Keratinocyte (primary cell): ENCODE results near the gene MYO1H. TPM values are rescaled to one million over a fixed set of nuclear protein-coding genes. Genes with fewer than 3 reads are reported as not detected.

Experiments used
- DNase-seq: peaks from one replicate; pipeline ENCODE4 v3.0.0-alpha.2; 2011; ENCODE audit warnings: low read depth, missing footprints, low spot score
- FAIRE-seq: peaks from 2 replicates; lab custom pipeline; 2011; peaks lifted over from hg19 to GRCh38; lab: Jason Lieb, UNC
- H2AFZ ChIP-seq: 2 replicates; pipeline ENCODE4 v1.6.0; 2012; ENCODE audit warnings: low read length, control low read depth, inconsistent platforms; ENCODE audit not compliant: control insufficient read depth
- H3K27ac ChIP-seq: 2 replicates; pipeline ENCODE4 v1.5.1; 2011; ENCODE audit warnings: low read length; ENCODE audit not compliant: control insufficient read depth, insufficient read depth
- H3K27me3 ChIP-seq: 3 replicates; pipeline ENCODE4 v1.6.0; 2011; ENCODE audit warnings: low read length; ENCODE audit not compliant: control insufficient read depth, insufficient read depth; ENCODE audit errors: extremely low read depth
- H3K36me3 ChIP-seq, 2 experiments: 2 replicates in 1 of 2; 3 replicates in 1 of 2; pipeline ENCODE4 v1.5.1; 2011; ENCODE audit warnings: low read length in 2 of 2, mild to moderate bottlenecking in 1 of 2; ENCODE audit not compliant: control insufficient read depth in 2 of 2, insufficient read depth in 2 of 2; ENCODE audit errors: extremely low read depth in 1 of 2
- H3K4me1 ChIP-seq: 3 replicates; pipeline ENCODE4 v1.5.1; 2011; ENCODE audit warnings: low read length; ENCODE audit not compliant: control insufficient read depth, insufficient read depth; ENCODE audit errors: extremely low read depth
- H3K4me2 ChIP-seq: 3 replicates; pipeline ENCODE4 v1.6.0; 2011; ENCODE audit warnings: low read depth, low read length; ENCODE audit not compliant: control insufficient read depth, insufficient read depth; ENCODE audit errors: extremely low read depth
- H3K4me3 ChIP-seq, 3 experiments: fragments of 200-600 bp in 1 of 3; sonication (generic) in 1 of 3; 2 replicates in 2 of 3; 3 replicates in 1 of 3; pipeline ENCODE4 v1.5.1; 2011 to 2016; ENCODE audit warnings: low read length in 3 of 3, mild to moderate bottlenecking in 3 of 3, control low read depth in 2 of 3, inconsistent platforms in 1 of 3, low read depth in 1 of 3, mixed read lengths in 1 of 3, mixed run types in 1 of 3, moderate library complexity in 1 of 3; ENCODE audit not compliant: control insufficient read depth in 2 of 3, insufficient read depth in 2 of 3; ENCODE audit errors: extremely low read depth in 1 of 3
- H3K79me2 ChIP-seq: 2 replicates; pipeline ENCODE4 v1.6.0; 2012; ENCODE audit warnings: low read length; ENCODE audit not compliant: control insufficient read depth, insufficient read depth
- H3K9ac ChIP-seq: 3 replicates; pipeline ENCODE4 v1.6.0; 2011; ENCODE audit warnings: low read length; ENCODE audit not compliant: control insufficient read depth, insufficient read depth; ENCODE audit errors: extremely low read depth
- H3K9me1 ChIP-seq: 3 replicates; pipeline ENCODE4 v1.6.0; 2011; ENCODE audit warnings: low read length; ENCODE audit not compliant: control insufficient read depth, insufficient read depth; ENCODE audit errors: extremely low read depth
- H3K9me3 ChIP-seq: 2 replicates; pipeline ENCODE4 v1.5.1; 2012; ENCODE audit warnings: low read depth, low read length; ENCODE audit not compliant: control insufficient read depth
- H4K20me1 ChIP-seq: 3 replicates; pipeline ENCODE4 v1.6.0; 2011; ENCODE audit warnings: low read length; ENCODE audit not compliant: control insufficient read depth, insufficient read depth; ENCODE audit errors: extremely low read depth
- EZH2 ChIP-seq: IDR thresholded peaks from one replicate; pipeline ENCODE4 v1.6.1; 2012; ENCODE audit warnings: inconsistent platforms, mild to moderate bottlenecking, low read length, moderate library complexity
- dilution Hi-C: fragments of 300-500 bp; cut with MboI; formaldehyde crosslinking; loops from one replicate; pipeline ENCODE4 v1.7.0; 2020; ENCODE audit warnings: low sequenced_read_pairs; ENCODE audit not compliant: extremely low pct_ligation_motif_present
- polyA plus RNA-seq, 5 experiments: library from polyadenylated mRNA; depleted of rRNA in 3 of 5; stranded (reverse) in 3 of 5; stranded (forward) in 1 of 5; unstranded in 1 of 5; fragments of >200 nt; gene quantifications; 1 replicate in 1 of 5; 2 replicates in 3 of 5; 3 replicates in 1 of 5; pipeline versions ENCODE4 v1.2.1 to v1.2.3, GENCODE V29; 2011 to 2012; ENCODE audit warnings: missing spikeins in 2 of 5, low read depth in 1 of 5, low replicate concordance in 1 of 5
- TF ChIP-seq, protein P1 (sequence below), 3 experiments: IDR thresholded peaks in 1 of 3; conservative IDR thresholded peaks in 1 of 3; optimal IDR thresholded peaks in 1 of 3; 2 replicates in 2 of 3; 3 replicates in 1 of 3; pipeline versions ENCODE3 to v1.5.1; 2011; ENCODE audit warnings: low read length in 3 of 3, mild to moderate bottlenecking in 3 of 3, moderate library complexity in 2 of 3, control low read depth in 1 of 3, inconsistent platforms in 1 of 3; ENCODE audit not compliant: insufficient read depth in 2 of 3; ENCODE audit errors: extremely low read depth in 1 of 3

Gene MYO1H
- polyA plus RNA-seq, 1 donor (not counting 4 experiments of a cell fraction or from before 2014, with no cell fraction given): not detected

DNA sequence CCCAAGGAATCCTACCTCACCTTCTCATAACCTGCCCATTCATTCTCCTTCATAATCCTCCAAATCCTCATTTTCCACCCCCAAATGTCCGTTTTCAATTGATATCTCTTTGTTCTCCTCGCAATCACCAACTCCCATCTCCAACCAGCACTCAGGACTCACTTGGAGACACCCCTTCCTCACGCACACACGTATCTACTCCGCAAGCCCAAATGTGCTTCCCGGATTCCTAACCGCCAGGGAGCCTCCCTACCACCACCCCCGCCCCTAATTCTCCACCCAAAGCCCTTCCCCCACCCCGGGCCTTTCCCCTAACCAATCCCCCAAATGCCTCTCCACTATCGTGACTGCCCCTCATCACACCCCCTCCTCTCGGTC is 129.1 kb downstream of the MYO1H start:
- DNase-seq (no peak), FAIRE-seq (no peak)
- H3K27ac ChIP-seq: peak overlapping the region; percentile 98
- H3K36me3 ChIP-seq: peaks cover 4 to 14% of the 10 kb centered on the region in 2 experiments
- no peaks in the 10 kb centered on the region for H3K9me1 ChIP-seq
- peak overlapping the region; percentile 94 for H3K9ac ChIP-seq
- peak overlapping the region; percentile 65 for H3K4me2 ChIP-seq
- H2AFZ ChIP-seq: peak overlapping the region; percentile 97
- TF ChIP-seq, protein P1, sequence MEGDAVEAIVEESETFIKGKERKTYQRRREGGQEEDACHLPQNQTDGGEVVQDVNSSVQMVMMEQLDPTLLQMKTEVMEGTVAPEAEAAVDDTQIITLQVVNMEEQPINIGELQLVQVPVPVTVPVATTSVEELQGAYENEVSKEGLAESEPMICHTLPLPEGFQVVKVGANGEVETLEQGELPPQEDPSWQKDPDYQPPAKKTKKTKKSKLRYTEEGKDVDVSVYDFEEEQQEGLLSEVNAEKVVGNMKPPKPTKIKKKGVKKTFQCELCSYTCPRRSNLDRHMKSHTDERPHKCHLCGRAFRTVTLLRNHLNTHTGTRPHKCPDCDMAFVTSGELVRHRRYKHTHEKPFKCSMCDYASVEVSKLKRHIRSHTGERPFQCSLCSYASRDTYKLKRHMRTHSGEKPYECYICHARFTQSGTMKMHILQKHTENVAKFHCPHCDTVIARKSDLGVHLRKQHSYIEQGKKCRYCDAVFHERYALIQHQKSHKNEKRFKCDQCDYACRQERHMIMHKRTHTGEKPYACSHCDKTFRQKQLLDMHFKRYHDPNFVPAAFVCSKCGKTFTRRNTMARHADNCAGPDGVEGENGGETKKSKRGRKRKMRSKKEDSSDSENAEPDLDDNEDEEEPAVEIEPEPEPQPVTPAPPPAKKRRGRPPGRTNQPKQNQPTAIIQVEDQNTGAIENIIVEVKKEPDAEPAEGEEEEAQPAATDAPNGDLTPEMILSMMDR (optimal IDR thresholded peaks at IDR 0.05 in 1 of 3, IDR thresholded peaks at IDR 0.05 in 1 of 3, conservative IDR thresholded peaks at IDR 0.05 in 1 of 3; ENCODE audit: extremely low read depth in 1 of 3, insufficient read depth in 2 of 3, low read length in 3 of 3): no peak
- no peak for TF ChIP-seq EZH2
- H3K4me3 ChIP-seq: peak overlapping the region; percentile 63 to 90 (median 76)
- H3K27me3 ChIP-seq: no peaks in the 10 kb centered on the region
- peaks cover 18% of the 10 kb centered on the region for H3K4me1 ChIP-seq
- peaks cover 77% of the 10 kb centered on the region for H3K79me2 ChIP-seq
- dilution Hi-C loops: no loop called here
- no peaks in the 10 kb centered on the region for H3K9me3 ChIP-seq
- peaks cover 7% of the 10 kb centered on the region for H4K20me1 ChIP-seq

DNA sequence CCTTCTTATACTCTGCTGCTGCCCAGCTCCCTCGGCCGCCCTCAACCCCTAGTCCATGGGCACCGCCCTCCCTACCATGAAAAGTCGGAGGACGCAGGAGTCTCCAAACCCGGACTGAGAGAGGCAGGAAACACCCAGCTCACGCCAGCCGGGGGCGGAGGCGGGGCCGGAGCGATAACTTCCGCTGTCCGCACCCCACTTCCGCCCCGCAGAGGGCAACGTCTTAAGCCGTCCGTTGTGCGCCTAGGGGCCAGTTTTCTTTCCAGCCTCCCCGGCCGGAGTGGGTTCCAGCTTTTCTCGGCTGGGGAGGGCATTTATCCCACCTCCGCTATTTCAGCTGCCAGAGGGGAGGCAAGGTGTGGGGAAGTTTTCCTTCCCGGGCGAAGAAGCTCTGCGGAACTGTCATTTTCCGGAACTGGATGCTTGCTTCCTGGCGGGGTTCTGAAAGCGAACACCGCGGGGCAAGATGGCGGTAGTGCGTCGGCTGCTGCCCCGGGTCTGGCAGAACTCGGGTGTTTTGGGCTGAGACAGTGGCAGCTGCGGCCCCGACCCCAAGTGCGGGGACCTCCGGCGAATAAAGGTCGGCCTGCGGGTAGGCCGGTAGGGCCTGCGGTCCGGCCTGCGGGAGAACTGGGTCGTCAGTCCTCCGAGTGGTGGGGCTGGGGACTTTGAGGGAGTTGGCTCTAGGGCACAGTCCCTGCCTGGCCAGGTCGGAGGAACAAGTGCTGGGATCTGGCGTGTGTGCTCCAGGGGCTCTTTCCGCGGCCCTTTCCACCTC is 129.7 kb downstream of the MYO1H start, which contains the start of the genes KCTD10 and UBE3B:
Gene KCTD10, minus strand, starts transcription at position 116 of the 778 bp plus-strand sequence. Its CDS starts 38 bp downstream, at position 78.
Gene UBE3B, plus strand, starts transcription at position 450 of the 778 bp plus-strand sequence. CDS start 5,918 bp downstream, outside the sequence.
- H3K27ac ChIP-seq: peak within 1 kb of the TSS; percentile 98
- peak within 1 kb of the TSS; percentile 92 for H3K4me2 ChIP-seq
- H2AFZ ChIP-seq: peak within 1 kb of the TSS; percentile 97
- no peaks in the 10 kb centered on the region for H3K9me1 ChIP-seq
- H3K79me2 ChIP-seq: peaks cover 71% of the 10 kb centered on the region
- FAIRE-seq (no peak), DNase-seq (peak; percentile 15)
- H3K9me3 ChIP-seq: no peaks in the 10 kb centered on the region
- H3K36me3 ChIP-seq: peaks cover 4 to 12% of the 10 kb centered on the region in 2 experiments
- peak within 1 kb of the TSS; percentile 94 for H3K9ac ChIP-seq
- peak within 1 kb of the TSS; percentile 63 to 90 (median 76) for H3K4me3 ChIP-seq
- H3K4me1 ChIP-seq: peaks cover 18% of the 10 kb centered on the region
- TF ChIP-seq EZH2: no peak
- H4K20me1 ChIP-seq: peaks cover 7% of the 10 kb centered on the region
- dilution Hi-C loops: no loop called here
- no peaks in the 10 kb centered on the region for H3K27me3 ChIP-seq
